ENCODE results near the gene TRIO. TPM values are rescaled to one million over a fixed set of nuclear protein-coding genes. Genes with fewer than 3 reads are reported as not detected.
A peak's percentile ranks its signal among the peaks of the same experiment; 100 is the strongest.

TRIO gene
- total and polyA plus RNA-seq, 2 of the 8 experiments (the other 6 are each of a cell fraction or from before 2014, with no cell fraction given) = 35.1 to 69.1 TPM

DNA sequence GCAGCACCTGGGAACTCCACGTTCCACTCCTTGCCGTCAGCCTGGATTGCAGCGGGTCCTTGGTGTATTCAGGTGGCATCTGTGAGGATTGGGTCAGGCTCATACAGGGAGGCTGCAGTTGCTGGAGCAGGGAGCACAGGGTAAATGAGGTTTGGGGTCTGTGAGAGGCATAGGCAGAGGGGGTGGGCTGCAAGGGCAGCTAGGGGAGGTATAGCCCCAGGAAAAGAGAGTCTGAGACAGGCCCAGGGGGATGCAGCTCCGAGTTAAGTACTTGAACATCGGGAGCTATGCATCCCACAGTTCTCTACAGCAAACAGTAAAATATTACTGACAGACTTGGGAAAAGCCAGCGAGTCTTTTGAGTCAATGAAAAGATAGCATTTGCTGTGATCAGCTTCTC, 101.6 kb downstream of the TRIO start:
- no peak overlapping the region for H4K5ac ChIP-seq (ENCODE audit: insufficient read length, low read depth, low read length)
- H2AK5ac ChIP-seq (ENCODE audit: low read depth, low read length) = 0 out of 2 replicates have a peak overlapping the region, but pooled peaks have one; percentile 55
- no peak overlapping the region for H2BK5ac ChIP-seq (ENCODE audit: low read depth, low read length)
- no peak overlapping the region for H3K9ac ChIP-seq (replicated peaks in 1 of 4; ENCODE audit: extremely low read depth in 1 of 4, low read depth in 3 of 4, low read length in 3 of 4)
- FAIRE-seq = no peak
- H4K20me1 ChIP-seq (replicated peaks in 1 of 2; ENCODE audit: control insufficient read depth in 1 of 2, insufficient read depth in 2 of 2, low read length in 2 of 2) = peaks cover 10 to 21% of the 10 kb centered on the region in 2 experiments
- no peak overlapping the region for H3K23ac ChIP-seq (ENCODE audit: insufficient read length)
- H3K4me2 ChIP-seq (ENCODE audit: insufficient read depth in 1 of 2, low read depth in 2 of 2, low read length in 2 of 2) = no peak overlapping the region
- no peaks in the 10 kb centered on the region for H3K9me3 ChIP-seq (ENCODE audit: insufficient read depth in 2 of 2, low read depth in 1 of 2, low read length in 1 of 2)
- H3K27ac ChIP-seq (ENCODE audit: low read depth, low read length) = no peak overlapping the region
- H2BK12ac ChIP-seq (ENCODE audit: low read depth, low read length) = no peak overlapping the region; the same call in 1 of the 2 replicates
- no peak overlapping the region for H2BK15ac ChIP-seq (ENCODE audit: low read length)
- H3K56ac ChIP-seq (replicated peaks; ENCODE audit: insufficient read length, low read depth, low read length) = no peak overlapping the region
- no peak overlapping the region for H3K4ac ChIP-seq (replicated peaks; ENCODE audit: insufficient read length, low read depth, low read length)
- TF ChIP-seq RBBP5 (IDR thresholded peaks at IDR 0.05; ENCODE audit: borderline replicate concordance, low read depth, low read length) (no peak), ZNF274 (IDR thresholded peaks at IDR 0.05; ENCODE audit: borderline replicate concordance, extremely low read depth, low read length) (no peak), HDAC6 (IDR thresholded peaks at IDR 0.05; ENCODE audit: low read depth, low read length) (no peak), CTBP2 (IDR thresholded peaks at IDR 0.05; ENCODE audit: borderline replicate concordance, insufficient read depth, insufficient read length, low read length) (no peak), NRF1 (IDR thresholded peaks at IDR 0.05; ENCODE audit: low read depth, low read length) (no peak), KDM4A (IDR thresholded peaks at IDR 0.05; ENCODE audit: low read depth, low read length, severe bottlenecking) (no peak), TEAD4 (IDR thresholded peaks at IDR 0.05; ENCODE audit: low read depth, low read length) (no peak)
- TF ChIP-seq, protein P1, sequence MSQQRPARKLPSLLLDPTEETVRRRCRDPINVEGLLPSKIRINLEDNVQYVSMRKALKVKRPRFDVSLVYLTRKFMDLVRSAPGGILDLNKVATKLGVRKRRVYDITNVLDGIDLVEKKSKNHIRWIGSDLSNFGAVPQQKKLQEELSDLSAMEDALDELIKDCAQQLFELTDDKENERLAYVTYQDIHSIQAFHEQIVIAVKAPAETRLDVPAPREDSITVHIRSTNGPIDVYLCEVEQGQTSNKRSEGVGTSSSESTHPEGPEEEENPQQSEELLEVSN (IDR thresholded peaks at IDR 0.05) = no peak
- TF ChIP-seq, protein P2, sequence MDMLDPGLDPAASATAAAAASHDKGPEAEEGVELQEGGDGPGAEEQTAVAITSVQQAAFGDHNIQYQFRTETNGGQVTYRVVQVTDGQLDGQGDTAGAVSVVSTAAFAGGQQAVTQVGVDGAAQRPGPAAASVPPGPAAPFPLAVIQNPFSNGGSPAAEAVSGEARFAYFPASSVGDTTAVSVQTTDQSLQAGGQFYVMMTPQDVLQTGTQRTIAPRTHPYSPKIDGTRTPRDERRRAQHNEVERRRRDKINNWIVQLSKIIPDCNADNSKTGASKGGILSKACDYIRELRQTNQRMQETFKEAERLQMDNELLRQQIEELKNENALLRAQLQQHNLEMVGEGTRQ (IDR thresholded peaks at IDR 0.05; ENCODE audit: low read length) = no peak
- H2BK20ac ChIP-seq (ENCODE audit: low read length) = no peak overlapping the region
- peaks cover 11% of the 10 kb centered on the region for H3K79me1 ChIP-seq (ENCODE audit: low read depth, low read length)
- peak overlapping the region; percentile 47; the same call in 1 of the 2 replicates for H4K8ac ChIP-seq (ENCODE audit: extremely low read depth, insufficient read depth, low read length)
- no peaks in the 10 kb centered on the region for H3K36me3 ChIP-seq (ENCODE audit: control insufficient read depth in 2 of 4, insufficient read depth in 4 of 4, low read length in 3 of 4)
- no peak overlapping the region for H3K14ac ChIP-seq (ENCODE audit: insufficient read length)
- DNase-seq (ENCODE audit: low read depth in 1 of 2, low spot score in 2 of 2) = no peak
- 93% methylated on average over 6 of the region's 6 CpGs; no CpG with 5 or more reads in 1 of the 2 experiments for WGBS, 2 experiments (ENCODE audit: extremely low coverage in 1 of 2, insufficient coverage in 1 of 2, insufficient read length in 1 of 2, insufficient replicate concordance in 2 of 2, low coverage in 1 of 2, low lambda C conversion rate in 2 of 2, missing lambda C conversion rate in 1 of 2)
- ChIA-PET CTCF (ENCODE audit: partially characterized antibody) (interaction anchor here (0.9 to 2.1 kb wide), 10 partner anchors 11 to 136 kb away, joined by 3 to 7 read pairs (median 4); no protein-coding TSS in a partner anchor), POLR2A (ENCODE audit: partially characterized antibody) (interaction anchor here (0.7 kb wide), 1 partner anchor 10 kb away, joined by 3 read pairs; no protein-coding TSS in a partner anchor)
- H3K79me2 ChIP-seq (ENCODE audit: control insufficient read depth in 1 of 2, insufficient read depth in 2 of 2, low read length in 2 of 2) = peaks cover 7 to 98% of the 10 kb centered on the region in 2 experiments
- H3K27me3 ChIP-seq (replicated peaks in 1 of 4; ENCODE audit: control insufficient read depth in 3 of 4, extremely low read depth in 1 of 4, insufficient read depth in 3 of 4, low read length in 3 of 4) = no peaks in the 10 kb centered on the region
- H3K4me3 ChIP-seq (ENCODE audit: extremely low read depth in 1 of 4, insufficient read depth in 2 of 4, low read depth in 3 of 4, low read length in 4 of 4) = no peak overlapping the region
- H3K4me1 ChIP-seq (replicated peaks in 1 of 4; ENCODE audit: control insufficient read depth in 3 of 4, insufficient read depth in 4 of 4, low read length in 3 of 4) = peaks cover 3 to 19% (median 15%) of the 10 kb centered on the region in 4 experiments; a peak in 6 of 7 replicates
- no peak overlapping the region for H2AFZ ChIP-seq (ENCODE audit: low read length)
- H3K23me2 ChIP-seq (ENCODE audit: low read depth, low read length) = no peaks in the 10 kb centered on the region
- H2BK120ac ChIP-seq (replicated peaks; ENCODE audit: low read depth, low read length) = no peak overlapping the region
- H4K91ac ChIP-seq (replicated peaks; ENCODE audit: insufficient read length, low read length) = no peak overlapping the region
- peak overlapping the region; percentile 51 for H3K18ac ChIP-seq (ENCODE audit: extremely low read depth, low read length)
